AG09319 (cell line): ENCODE results near the gene RPL39.
"Not testable (repeated sequence)": the region's sequence is repeated elsewhere in the genome, so short reads cannot be mapped to it uniquely, and the experiment has no call there.

Experiments
- DNase-seq: peaks from one replicate; pipeline ENCODE4 v3.0.0-alpha.2; 2010; ENCODE audit warnings: low read depth; ENCODE audit errors: extremely low read depth
- CTCF ChIP-seq: IDR thresholded peaks from 2 replicates; pipeline ENCODE4 v1.5.1; 2011; ENCODE audit warnings: low read depth, mild to moderate bottlenecking, inconsistent platforms, low read length, moderate library complexity

Gene RPL39

DNA sequence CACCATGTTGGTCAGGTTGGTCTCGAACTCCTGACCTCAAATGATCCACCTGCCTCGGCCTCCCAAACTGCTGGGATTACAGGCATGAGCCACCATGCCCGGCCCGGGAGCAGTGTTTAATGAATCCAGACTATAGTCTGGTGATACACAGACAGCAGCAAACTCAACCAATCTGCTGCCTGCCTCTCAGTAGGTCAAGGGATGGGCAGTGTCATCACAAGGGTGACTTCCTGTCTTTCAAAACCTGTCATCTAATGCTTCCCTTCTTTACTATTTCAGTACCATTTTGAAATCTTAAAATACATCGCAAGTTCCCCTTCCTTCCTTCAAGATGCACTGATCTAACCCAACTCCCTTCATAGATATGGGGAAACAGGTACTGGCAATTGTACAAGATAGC is 8.4 kb downstream of the RPL39 start:
- TF ChIP-seq CTCF = no peak
- DNase-seq = no peak

DNA sequence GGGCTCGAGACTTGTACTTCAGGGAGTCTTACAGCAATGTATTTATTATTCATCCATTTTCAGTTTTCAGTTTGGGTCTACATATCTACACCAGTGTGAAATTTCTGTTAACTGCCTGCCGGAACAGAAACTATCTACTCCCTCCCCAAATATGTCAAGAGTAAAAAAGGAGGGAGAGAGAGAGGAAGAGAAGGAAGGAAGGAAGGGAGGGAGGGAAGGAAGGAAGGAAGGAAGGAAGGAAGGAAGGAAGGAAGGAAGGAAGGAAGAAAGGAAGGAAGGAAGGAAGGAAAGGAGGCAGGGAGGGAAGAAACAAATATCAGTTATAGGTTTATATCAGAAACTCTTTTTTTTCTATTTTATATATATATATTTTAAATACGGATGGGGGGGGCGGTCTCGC is 12.6 kb downstream of the RPL39 start:
- DNase-seq = no peak
- no peak for TF ChIP-seq CTCF

DNA sequence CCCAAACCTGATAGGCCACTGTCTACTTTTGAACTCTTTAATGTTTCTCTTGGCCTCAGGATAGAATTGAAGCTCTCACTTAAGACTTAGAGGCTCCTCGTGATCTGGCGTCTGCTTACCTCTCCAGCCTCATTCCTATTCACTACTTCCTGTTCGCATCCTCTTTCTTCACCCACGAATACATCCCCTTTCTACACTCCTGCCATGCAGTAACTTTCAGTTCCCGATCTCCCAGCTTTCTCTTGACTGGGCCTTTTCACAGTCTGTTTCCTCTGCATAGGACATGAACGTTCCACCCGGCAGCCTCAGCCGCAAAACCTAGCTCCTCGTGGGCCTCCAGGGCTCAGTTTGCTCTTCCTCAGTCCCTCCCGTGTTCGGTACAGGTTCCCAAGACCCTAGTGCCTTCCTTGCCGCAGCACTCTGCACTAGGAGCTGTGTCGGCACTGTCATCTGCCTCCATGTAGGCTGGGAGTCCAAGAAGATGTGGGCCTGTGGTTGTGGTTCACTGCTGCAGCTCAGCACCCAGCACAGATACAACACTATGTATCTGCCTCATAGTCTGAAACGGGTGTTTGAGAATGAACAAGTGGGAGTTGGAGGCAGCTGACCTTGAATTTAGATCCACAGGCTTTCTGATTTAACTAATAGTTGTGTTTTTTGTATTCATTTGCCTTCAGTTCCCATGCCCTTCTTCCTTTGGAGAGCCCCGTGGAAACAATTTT is 15.8 kb downstream of the RPL39 start:
- TF ChIP-seq CTCF = no peak
- no peak for DNase-seq

GRCh38 chrX:119769388-119769787 is 22.0 kb downstream of the RPL39 start:
- DNase-seq = not testable (repeated sequence)

DNA sequence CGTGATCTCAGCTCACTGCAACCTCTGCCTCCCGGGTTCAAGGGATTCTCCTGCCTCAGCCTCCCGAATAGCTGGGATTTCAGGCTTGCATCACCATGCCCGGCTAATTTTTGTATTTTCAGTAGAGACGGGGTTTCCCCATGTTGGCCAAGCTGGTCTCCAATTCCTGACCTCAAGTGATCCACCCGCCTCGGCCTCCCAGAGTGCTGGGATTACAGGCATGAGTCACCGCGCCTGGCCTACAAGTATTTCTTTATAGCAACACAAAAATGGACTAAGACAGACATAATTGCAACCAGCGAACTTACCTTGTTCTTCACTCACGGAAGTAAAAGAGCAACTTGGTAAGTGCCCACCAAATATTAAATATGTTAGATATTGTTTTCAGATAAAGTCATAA is 23.0 kb downstream of the RPL39 start:
- not testable (repeated sequence) for DNase-seq

DNA sequence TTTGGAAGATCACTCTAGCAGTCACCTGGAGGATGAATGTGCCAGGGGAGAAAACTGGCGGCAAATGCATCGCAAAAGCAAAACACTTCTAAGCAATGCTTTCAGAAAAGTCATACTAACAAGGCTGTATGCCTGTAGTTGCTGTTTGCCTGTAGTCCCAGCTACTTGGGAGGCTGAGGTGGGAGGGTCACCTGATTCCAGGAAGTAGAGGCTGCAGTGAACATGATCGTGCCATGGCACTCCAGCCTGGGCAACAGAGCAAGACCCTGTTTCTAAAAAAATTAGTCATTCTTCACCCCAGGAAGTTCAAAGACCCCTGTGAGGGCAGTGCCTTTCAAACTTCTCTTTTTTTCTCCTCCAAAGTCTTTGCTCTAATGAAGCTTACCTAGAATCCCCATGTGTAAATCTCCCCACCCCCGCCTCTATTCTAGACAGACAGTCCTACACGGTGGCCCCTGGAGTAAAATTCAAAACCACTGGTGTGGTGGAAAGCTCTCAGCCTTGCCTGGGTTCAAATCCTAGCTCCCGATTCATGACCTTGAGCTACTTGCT is 27.5 kb downstream of the RPL39 start:
- TF ChIP-seq CTCF = no peak
- DNase-seq = no peak

DNA sequence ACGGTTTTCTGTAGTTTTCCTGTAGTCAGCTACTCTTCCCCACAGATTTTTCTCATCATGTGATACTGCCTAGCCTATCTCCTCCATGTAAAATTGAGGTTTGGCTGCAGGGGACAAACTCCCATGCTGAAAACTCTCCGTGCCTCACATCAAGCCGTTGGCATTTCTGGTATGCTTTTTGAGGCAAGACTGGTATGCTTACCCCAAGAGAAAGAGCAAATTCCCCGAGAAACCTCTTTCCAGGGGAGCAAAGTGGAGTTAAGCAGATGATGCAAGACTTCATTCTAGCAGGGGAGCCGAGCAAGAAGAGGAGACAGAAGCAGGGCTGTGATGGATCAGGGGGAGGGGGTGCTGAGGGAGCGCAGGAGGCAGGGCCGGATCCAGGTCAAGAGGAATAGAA is 28.2 kb downstream of the RPL39 start:
- no peak for TF ChIP-seq CTCF
- peak; percentile 48 for DNase-seq

- TF ChIP-seq CTCF = no peak
Measured at GRCh38 chrX:119762718-119763117, 28.7 kb downstream of the RPL39 start.

More at GRCh38 chrX:119762718-119763117, 28.7 kb downstream of the RPL39 start:
- DNase-seq = no peak
